Left lung (tissue), 10 donors: Measurements from ENCODE around the gene TSPOAP1. TPM values are rescaled to one million over a fixed set of nuclear protein-coding genes. Genes with fewer than 3 reads are reported as not detected.
A peak's percentile ranks its signal among the peaks of the same experiment; 100 is the strongest.

Experiments
- ATAC-seq: fragments of 200-7000 bp; cut with Tn5 transposase; one replicate; pipeline ENCODE4 v1.9.1; 2020; ENCODE audit warnings: moderate library complexity
- DNase-seq, 4 donors: peaks; one replicate each; pipeline ENCODE4 v3.0.0-alpha.2; 2013 to 2020
- H3K27ac ChIP-seq, 2 donors: fragments of 200-600 bp; sonication (generic) in 1 of 2; one replicate each; pipeline versions ENCODE4 v1.5.0 to v1.8.0; 2020 to 2021
- H3K27me3 ChIP-seq, 2 donors: fragments of 200-600 bp; sonication (generic) in 1 of 2; one replicate each; pipeline versions ENCODE4 v1.5.0 to v1.8.0; 2020 to 2021
- H3K36me3 ChIP-seq, 2 donors: fragments of 200-600 bp; sonication (generic) in 1 of 2; one replicate each; pipeline versions ENCODE4 v1.5.0 to v1.8.0; 2020 to 2021
- H3K4me1 ChIP-seq, 2 donors: fragments of 200-600 bp; one replicate each; pipeline ENCODE4 v1.8.0; 2021
- H3K4me3 ChIP-seq, 2 donors: fragments of 200-600 bp; sonication (generic) in 1 of 2; one replicate each; pipeline versions ENCODE4 v1.5.0 to v1.8.0; 2020 to 2021; ENCODE audit warnings: mild to moderate bottlenecking in 1 of 2
- H3K9me3 ChIP-seq, 2 donors: fragments of 200-600 bp; sonication (generic) in 1 of 2; one replicate each; pipeline versions ENCODE4 v1.5.0 to v1.8.0; 2020 to 2021
- intact Hi-C, 2 donors: fragments of 100-400 bp; cut with DNase I; formaldehyde crosslinking; loops; one replicate each; pipeline versions ENCODE4 v1.11.2 to v1.14.2; 2022
- polyA plus RNA-seq, 6 donors: library from polyadenylated mRNA; unstranded; fragments of 120-200 nt; gene quantifications; one replicate each; pipeline ENCODE4 v1.2.1, GENCODE V29; 2013; ENCODE audit not compliant: insufficient read length in 6 of 6
- total RNA-seq, 2 donors: library from RNA; stranded (reverse); fragmentation: NEBNext Ultra II Directional; extraction: Animal tissue kit (Norgen Biotek cat#: 25700); gene quantifications; one replicate each; pipeline ENCODE4 v1.2.1, GENCODE V29; 2021
- TF ChIP-seq, protein P1 (sequence below), 2 donors: fragments of 200-600 bp; sonication (generic) in 1 of 2; IDR thresholded peaks; one replicate each; pipeline versions ENCODE4 v1.5.0 to v1.8.0; 2021; ENCODE audit warnings: antibody characterized with exemption in 2 of 2
- donor health status: DM: no; HTN: yes; CAD: no.
- donor health status: DM: no; HTN: no; CAD: no.

TSPOAP1 gene
- total and polyA plus RNA-seq, 8 donors = 7.9 to 65.0 (median 52.7) TPM

- ATAC-seq (no peak), DNase-seq (no peak)
- H3K36me3 ChIP-seq = no peaks in the 10 kb centered on the region
- H3K27ac ChIP-seq = no peak within 1 kb of the TSS
- H3K4me1 ChIP-seq = peaks cover 4 to 56% of the 10 kb centered on the region in 2 donors
- H3K4me3 ChIP-seq = peak within 1 kb of the TSS in 1 of 2 donors; percentile 30
- intact Hi-C loops = no loop called here
- H3K27me3 ChIP-seq = peaks cover 7 to 50% of the 10 kb centered on the region in 2 donors
- TF ChIP-seq, protein P1, sequence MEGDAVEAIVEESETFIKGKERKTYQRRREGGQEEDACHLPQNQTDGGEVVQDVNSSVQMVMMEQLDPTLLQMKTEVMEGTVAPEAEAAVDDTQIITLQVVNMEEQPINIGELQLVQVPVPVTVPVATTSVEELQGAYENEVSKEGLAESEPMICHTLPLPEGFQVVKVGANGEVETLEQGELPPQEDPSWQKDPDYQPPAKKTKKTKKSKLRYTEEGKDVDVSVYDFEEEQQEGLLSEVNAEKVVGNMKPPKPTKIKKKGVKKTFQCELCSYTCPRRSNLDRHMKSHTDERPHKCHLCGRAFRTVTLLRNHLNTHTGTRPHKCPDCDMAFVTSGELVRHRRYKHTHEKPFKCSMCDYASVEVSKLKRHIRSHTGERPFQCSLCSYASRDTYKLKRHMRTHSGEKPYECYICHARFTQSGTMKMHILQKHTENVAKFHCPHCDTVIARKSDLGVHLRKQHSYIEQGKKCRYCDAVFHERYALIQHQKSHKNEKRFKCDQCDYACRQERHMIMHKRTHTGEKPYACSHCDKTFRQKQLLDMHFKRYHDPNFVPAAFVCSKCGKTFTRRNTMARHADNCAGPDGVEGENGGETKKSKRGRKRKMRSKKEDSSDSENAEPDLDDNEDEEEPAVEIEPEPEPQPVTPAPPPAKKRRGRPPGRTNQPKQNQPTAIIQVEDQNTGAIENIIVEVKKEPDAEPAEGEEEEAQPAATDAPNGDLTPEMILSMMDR (IDR thresholded peaks at IDR 0.05) = no peak
- no peaks in the 10 kb centered on the region for H3K9me3 ChIP-seq
Observed at GRCh38 chr17:58280480-58281217, 47.9 kb downstream of the TSPOAP1 start, which contains the start of gene MPO. TSS of gene MPO (minus strand) at chr17:58280935. CDS start at chr17:58280758, 177 bp downstream.

GRCh38 chr17:58279736-58280479 lies 48.7 kb downstream of the TSPOAP1 start:
- H3K4me3 ChIP-seq = peak overlapping the region in 1 of 2 donors; percentile 30
- DNase-seq (peak in 1 of 4 donors; percentile 82), ATAC-seq (no peak)
- H3K4me1 ChIP-seq = peaks cover 4 to 48% of the 10 kb centered on the region in 2 donors
- intact Hi-C loops = no loop called here
- H3K36me3 ChIP-seq = no peaks in the 10 kb centered on the region
- H3K27ac ChIP-seq = no peak overlapping the region
- TF ChIP-seq, protein P1 (IDR thresholded peaks at IDR 0.05) = no peak
- no peaks in the 10 kb centered on the region for H3K9me3 ChIP-seq
- H3K27me3 ChIP-seq = peaks cover 7 to 47% of the 10 kb centered on the region in 2 donors

DNA sequence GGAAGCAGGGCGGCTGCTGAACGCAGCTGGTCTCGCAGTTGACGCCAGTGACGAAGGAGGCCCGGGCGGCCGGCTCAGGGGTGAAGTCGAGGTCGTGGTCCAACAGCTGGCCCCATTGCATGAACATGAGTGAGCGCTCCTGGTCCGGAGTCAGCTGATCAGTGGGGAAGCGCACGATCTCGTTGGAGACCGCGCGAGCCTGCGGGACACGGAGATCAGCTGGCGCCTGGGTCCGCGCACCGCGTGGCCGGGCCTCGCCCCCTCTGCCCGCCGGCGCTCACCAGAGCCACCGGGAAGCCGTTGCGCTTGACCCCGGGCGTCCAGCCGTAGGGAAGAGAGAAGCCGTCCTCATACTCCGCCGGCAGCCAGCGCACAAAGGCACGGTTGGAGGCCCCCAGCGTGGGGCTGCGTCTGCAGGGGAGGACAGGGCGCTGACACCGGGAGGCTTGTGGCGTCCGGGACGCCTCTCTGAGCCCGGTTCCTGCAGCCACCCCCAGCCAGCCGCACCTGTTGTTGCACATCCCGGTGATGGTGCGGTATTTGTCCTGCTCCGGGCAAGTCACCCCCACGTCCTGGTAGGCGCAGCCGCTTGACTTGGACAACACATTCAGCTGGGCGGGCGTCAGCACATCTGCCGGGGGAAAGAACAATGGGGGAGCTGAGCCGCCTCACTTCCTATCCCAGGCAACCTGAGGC lies 49.4 kb downstream of the TSPOAP1 start:
- Histone ChIP-seq H3K4me1 (peaks cover 4 to 41% of the 10 kb centered on the region in 2 donors), H3K4me3 (peak overlapping the region; percentile 3 to 30), H3K27ac (peak overlapping the region in 1 of 2 donors; percentile 13), H3K27me3 (peaks cover 7 to 40% of the 10 kb centered on the region in 2 donors), H3K36me3 (no peaks in the 10 kb centered on the region), H3K9me3 (no peaks in the 10 kb centered on the region)
- TF ChIP-seq, protein P1 (IDR thresholded peaks at IDR 0.05) = no peak
- intact Hi-C loops = no loop called here
- peak; percentile 36 to 87 (median 68) for DNase-seq
- peak; percentile 72 for ATAC-seq

DNA sequence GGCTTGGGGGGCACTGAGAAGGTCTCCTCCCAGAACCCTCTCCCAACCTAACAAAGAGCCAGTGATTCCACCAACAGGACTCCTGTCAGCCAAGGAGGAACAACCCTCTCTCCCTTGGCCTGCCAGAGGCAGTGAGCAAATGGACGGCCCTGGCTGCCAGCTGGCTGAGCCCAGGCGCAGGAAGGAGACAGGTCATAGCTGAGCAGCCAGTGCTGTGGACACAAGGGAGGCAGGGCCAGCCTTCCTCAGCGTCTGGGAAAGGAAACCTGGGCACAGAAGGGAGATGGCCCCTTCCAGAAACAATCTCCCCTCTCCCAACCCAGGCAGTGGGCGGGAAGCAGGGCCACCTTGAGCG lies 50.0 kb downstream of the TSPOAP1 start:
- H3K9me3 ChIP-seq = no peaks in the 10 kb centered on the region
- intact Hi-C loops = no loop called here
- H3K36me3 ChIP-seq = no peaks in the 10 kb centered on the region
- H3K4me3 ChIP-seq = peak overlapping the region; percentile 3 to 30
- H3K4me1 ChIP-seq = peaks cover 4 to 37% of the 10 kb centered on the region in 2 donors
- DNase-seq (peak in 2 of 4 donors; percentile 24 to 69), ATAC-seq (peak; percentile 50)
- TF ChIP-seq, protein P1 (IDR thresholded peaks at IDR 0.05) = no peak
- peaks cover 7 to 38% of the 10 kb centered on the region in 2 donors for H3K27me3 ChIP-seq
- no peak overlapping the region for H3K27ac ChIP-seq
